Spleen (tissue), 11 donors: Measurements from ENCODE around the gene IGSF9B. TPM values are rescaled to one million over a fixed set of nuclear protein-coding genes. Genes with fewer than 3 reads are reported as not detected.

Experiments used
- DNase-seq: peaks from one replicate; pipeline ENCODE4 v3.0.0-alpha.2; 2020
- H3K27ac ChIP-seq, 8 donors: fragments of 200-600 bp; sonication (generic) in 7 of 8; 1 replicate in 4 of 8; 2 replicates in 4 of 8; pipeline versions ENCODE4 v1.5.0 to v1.8.0; 2016 to 2021; ENCODE audit warnings: inconsistent platforms in 4 of 8, mild to moderate bottlenecking in 4 of 8, moderate library complexity in 1 of 8
- H3K27me3 ChIP-seq, 7 donors: fragments of 200-600 bp; sonication (generic) in 6 of 7; replicated peaks in 1 of 7; 1 replicate in 4 of 7; 2 replicates in 3 of 7; pipeline versions ENCODE4 v1.5.0 to v1.8.0; 2016 to 2021; ENCODE audit warnings: inconsistent platforms in 3 of 7, mild to moderate bottlenecking in 1 of 7
- H3K36me3 ChIP-seq, 6 donors: fragments of 200-600 bp; sonication (generic) in 5 of 6; 1 replicate in 4 of 6; 2 replicates in 2 of 6; pipeline versions ENCODE4 v1.5.0 to v1.8.0; 2016 to 2021; ENCODE audit warnings: inconsistent platforms in 2 of 6
- H3K4me1 ChIP-seq, 6 donors: fragments of 200-600 bp; sonication (generic) in 5 of 6; 1 replicate in 3 of 6; 2 replicates in 3 of 6; pipeline versions ENCODE4 v1.5.0 to v1.8.0; 2016 to 2021; ENCODE audit warnings: inconsistent platforms in 3 of 6
- H3K4me3 ChIP-seq, 8 donors: fragments of 200-600 bp; sonication (generic) in 7 of 8; 1 replicate in 4 of 8; 2 replicates in 4 of 8; pipeline versions ENCODE4 v1.5.0 to v1.8.0; 2016 to 2021; ENCODE audit warnings: inconsistent platforms in 4 of 8, mild to moderate bottlenecking in 4 of 8, moderate library complexity in 2 of 8
- H3K9me3 ChIP-seq, 8 donors: fragments of 200-600 bp; sonication (generic) in 7 of 8; 1 replicate in 4 of 8; 2 replicates in 4 of 8; pipeline versions ENCODE4 v1.5.0 to v1.8.0; 2016 to 2021; ENCODE audit warnings: inconsistent platforms in 4 of 8
- POLR2A ChIP-seq, 3 donors: fragments of 450-650 bp; IDR thresholded peaks; one replicate each; pipeline ENCODE4 v1.5.1; 2017; ENCODE audit warnings: antibody characterized with exemption in 3 of 3, mild to moderate bottlenecking in 1 of 3
- POLR2AphosphoS5 ChIP-seq, 3 donors: sonication (generic); formaldehyde crosslinking; IDR thresholded peaks; one replicate each; pipeline ENCODE4 v1.5.1; 2017; ENCODE audit warnings: antibody characterized with exemption in 3 of 3
- WGBS, 5 donors: extraction: QIAGEN DNeasy Blood & Tissue Kit in 3 of 5; methylation state at CpG; one replicate each; pipeline versions ENCODE4 v1.1.5 to v1.1.7; 2013 to 2018; 5-methylcytosine and 5-hydroxymethylcytosine counted together
- intact Hi-C: fragments of 100-400 bp; cut with DNase I; formaldehyde crosslinking; loops from one replicate; pipeline ENCODE4 v1.15.0; 2023; ENCODE audit warnings: low total_unique reads
- polyA plus RNA-seq, 3 donors: library from polyadenylated mRNA; stranded (reverse); fragments of 200-250 nt; gene quantifications; one replicate each; pipeline ENCODE4 v1.2.1, GENCODE V29; 2013
- total RNA-seq, 7 donors: library from RNA; depleted of rRNA in 3 of 7; stranded (reverse); fragments of >200 nt in 3 of 7; fragmentation: NEBNext Ultra II Directional in 4 of 7; extraction: Animal tissue kit (Norgen Biotek cat#: 25700) in 4 of 7; gene quantifications; one replicate each; pipeline versions ENCODE4 v1.1.0 to v1.2.1, GENCODE V29; 2016 to 2021
- TF ChIP-seq, protein P1 (sequence below), 11 experiments: fragments of 200-600 bp in 7 of 11; fragments of 450-650 bp in 4 of 11; sonication (generic) in 4 of 11; IDR thresholded peaks in 8 of 11; conservative IDR thresholded peaks in 3 of 11; 1 replicate in 7 of 11; 2 replicates in 4 of 11; pipeline versions ENCODE4 v1.4.0 to v1.8.0; 2016 to 2021; ENCODE audit warnings: antibody characterized with exemption in 11 of 11, inconsistent platforms in 4 of 11, mild to moderate bottlenecking in 1 of 11
- donor health status: healthy with polysubstance abuse.
- donor health status: DM: no; HTN: no; CAD: no; lungs with moderate emphysema.
- donor health status: DM: no; HTN: no; CAD: no.
- donor health status: Bipolar disorder and iron deficiency.
- donor health status: healthy.
- donor health status: DM: no; HTN: no; CAD: no.
- donor health status: DM: yes; HTN: yes; CAD: no.

IGSF9B gene
- total and polyA plus RNA-seq, 10 donors: 0.50 to 11.2 (median 3.9) TPM

DNA sequence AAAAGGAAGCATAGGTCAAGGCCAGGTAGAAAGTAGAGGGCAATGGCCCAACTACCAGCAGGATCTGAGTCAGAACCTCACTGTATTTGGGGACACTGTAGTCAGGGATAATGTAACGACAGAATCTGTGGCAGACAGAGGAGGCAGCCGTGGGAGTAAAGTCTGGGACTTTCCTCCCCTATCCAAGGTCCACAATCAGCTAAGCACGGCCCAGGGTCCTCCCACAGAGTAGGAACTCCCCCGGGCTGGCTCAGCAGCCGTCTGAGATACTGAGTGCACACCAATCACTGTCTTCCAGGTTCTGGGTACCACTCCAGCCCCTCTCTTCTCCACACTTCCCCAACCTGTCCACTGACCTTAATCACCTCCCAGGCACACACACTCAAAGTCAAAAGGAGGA, 3.2 kb downstream of the IGSF9B start:
- H3K4me1 ChIP-seq: peaks cover 18 to 74% (median 47%) of the 10 kb centered on the region in 6 donors
- 46 to 57% (median 56%) methylated on average over 5 of the region's 5 CpGs for WGBS, 5 donors
- H3K4me3 ChIP-seq: no peak overlapping the region
- H3K9me3 ChIP-seq: no peaks in the 10 kb centered on the region
- peaks cover 3 to 100% (median 29%) of the 10 kb centered on the region in 7 donors for H3K27me3 ChIP-seq
- no peaks in the 10 kb centered on the region for H3K36me3 ChIP-seq
- no peak for DNase-seq
- intact Hi-C loops: no loop called here
- H3K27ac ChIP-seq: no peak overlapping the region
- no peak for TF ChIP-seq POLR2AphosphoS5 (IDR thresholded peaks at IDR 0.05)
- TF ChIP-seq, protein P1, sequence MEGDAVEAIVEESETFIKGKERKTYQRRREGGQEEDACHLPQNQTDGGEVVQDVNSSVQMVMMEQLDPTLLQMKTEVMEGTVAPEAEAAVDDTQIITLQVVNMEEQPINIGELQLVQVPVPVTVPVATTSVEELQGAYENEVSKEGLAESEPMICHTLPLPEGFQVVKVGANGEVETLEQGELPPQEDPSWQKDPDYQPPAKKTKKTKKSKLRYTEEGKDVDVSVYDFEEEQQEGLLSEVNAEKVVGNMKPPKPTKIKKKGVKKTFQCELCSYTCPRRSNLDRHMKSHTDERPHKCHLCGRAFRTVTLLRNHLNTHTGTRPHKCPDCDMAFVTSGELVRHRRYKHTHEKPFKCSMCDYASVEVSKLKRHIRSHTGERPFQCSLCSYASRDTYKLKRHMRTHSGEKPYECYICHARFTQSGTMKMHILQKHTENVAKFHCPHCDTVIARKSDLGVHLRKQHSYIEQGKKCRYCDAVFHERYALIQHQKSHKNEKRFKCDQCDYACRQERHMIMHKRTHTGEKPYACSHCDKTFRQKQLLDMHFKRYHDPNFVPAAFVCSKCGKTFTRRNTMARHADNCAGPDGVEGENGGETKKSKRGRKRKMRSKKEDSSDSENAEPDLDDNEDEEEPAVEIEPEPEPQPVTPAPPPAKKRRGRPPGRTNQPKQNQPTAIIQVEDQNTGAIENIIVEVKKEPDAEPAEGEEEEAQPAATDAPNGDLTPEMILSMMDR (IDR thresholded peaks at IDR 0.05 in 8 of 11, conservative IDR thresholded peaks at IDR 0.05 in 3 of 11): no peak
- TF ChIP-seq POLR2A (IDR thresholded peaks at IDR 0.05): no peak

DNA sequence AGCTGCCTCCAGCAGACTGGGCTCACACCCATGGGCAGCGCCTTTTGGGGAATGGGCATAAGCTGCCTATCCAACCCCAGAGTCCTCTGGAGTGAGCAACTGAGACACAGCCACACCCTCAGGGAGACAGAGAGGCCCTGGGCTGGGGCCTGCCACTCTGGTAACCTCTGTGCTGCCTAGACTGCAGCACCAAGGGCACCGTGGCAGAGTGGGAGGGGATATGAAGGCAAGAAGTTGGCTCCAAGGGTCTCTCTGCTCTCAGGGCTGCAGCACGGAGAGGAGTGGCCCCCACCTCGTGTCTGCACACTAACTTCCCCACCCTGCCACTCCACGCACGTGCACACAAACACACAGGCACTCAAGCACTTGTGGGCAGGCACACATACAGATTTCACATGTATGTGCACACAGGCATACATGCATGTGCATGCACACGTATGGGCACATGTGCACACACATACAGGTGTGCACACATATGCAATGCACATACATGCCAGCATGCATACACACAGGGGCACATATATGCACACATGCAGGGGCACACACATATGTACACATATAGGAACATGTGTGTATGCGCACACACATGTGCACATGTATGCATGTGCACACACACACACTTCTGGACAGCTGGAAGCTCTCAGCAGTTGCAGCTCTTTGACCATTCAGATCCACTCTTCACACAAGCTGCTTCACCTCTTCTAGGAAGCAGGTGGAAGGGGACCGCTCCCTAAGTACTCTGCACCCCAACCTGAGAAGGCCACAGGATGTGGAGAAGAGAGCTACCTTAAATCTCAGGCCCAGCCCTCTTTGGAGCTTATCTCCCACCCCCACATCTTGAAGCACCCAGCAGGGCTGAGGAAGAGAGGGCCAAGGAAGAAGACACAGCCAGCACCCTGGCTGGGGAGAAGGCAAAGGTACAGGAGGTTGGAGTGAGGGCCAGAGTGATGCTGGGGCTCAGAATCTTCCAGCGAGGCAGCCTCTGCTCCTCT, 4.3 kb downstream of the IGSF9B start:
- H3K27me3 ChIP-seq: peaks cover 3 to 100% (median 29%) of the 10 kb centered on the region in 7 donors

DNA sequence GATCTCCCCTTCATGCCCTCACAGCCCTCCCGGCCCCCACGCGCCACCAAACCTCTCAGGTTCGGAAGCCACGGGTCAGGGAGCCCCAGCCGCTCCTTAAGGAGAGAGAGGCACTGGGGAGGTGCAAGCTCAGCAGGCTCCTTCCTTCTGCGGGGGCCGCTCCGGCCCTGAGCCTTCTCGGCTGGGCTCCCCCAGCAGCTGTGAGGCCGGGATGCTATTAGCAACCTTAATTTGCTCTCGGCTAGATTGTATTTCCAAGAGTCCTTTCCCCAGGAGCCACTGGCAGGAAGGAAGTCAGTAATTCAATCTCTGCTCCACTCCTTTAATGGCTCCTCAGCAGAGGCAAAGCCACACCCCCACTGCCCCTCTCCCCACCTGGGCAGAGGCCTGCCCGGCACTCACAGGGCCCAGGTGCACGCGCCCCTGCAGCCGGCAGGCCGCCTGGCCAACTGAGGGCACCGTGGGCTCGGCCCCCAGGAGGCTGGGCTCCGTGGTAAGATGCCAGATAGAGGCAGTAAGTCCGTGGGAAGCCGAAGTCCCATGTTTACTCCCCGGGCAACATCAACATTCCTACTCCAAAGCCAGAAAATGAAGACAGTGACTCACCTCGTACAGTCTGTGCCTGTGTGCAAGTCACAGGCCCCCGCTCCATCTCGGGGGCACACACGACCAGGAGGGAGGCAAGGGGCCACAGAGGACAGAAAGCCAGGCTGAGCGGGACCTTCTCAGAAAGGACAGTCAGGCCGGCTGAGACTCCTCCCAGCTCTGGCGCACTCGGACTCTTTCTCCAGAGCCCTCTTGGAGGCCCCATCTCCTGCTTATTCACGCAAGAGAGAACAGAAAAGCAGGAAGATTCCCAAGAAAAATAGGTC, 5.2 kb downstream of the IGSF9B start:
- intact Hi-C loops: no loop called here
- Histone ChIP-seq H3K27me3 (peaks cover 3 to 100% (median 29%) of the 10 kb centered on the region in 7 donors), H3K36me3 (no peaks in the 10 kb centered on the region), H3K9me3 (no peaks in the 10 kb centered on the region), H3K4me3 (no peak overlapping the region), H3K4me1 (peaks cover 18 to 71% (median 47%) of the 10 kb centered on the region in 6 donors), H3K27ac (no peak overlapping the region)
- WGBS, 5 donors: 47 to 69% (median 53%) methylated on average over 29 to 32 of the region's 32 CpGs
- TF ChIP-seq POLR2A (IDR thresholded peaks at IDR 0.05) (no peak), POLR2AphosphoS5 (IDR thresholded peaks at IDR 0.05) (no peak)
- no peak for DNase-seq

More for the DNA sequence above, 4.3 kb downstream of the IGSF9B start:
- Histone ChIP-seq H3K9me3 (no peaks in the 10 kb centered on the region), H3K36me3 (no peaks in the 10 kb centered on the region), H3K4me1 (peaks cover 18 to 69% (median 44%) of the 10 kb centered on the region in 6 donors), H3K4me3 (no peak overlapping the region), H3K27ac (no peak overlapping the region)
- intact Hi-C loops: no loop called here
- WGBS, 5 donors: 68 to 86% (median 80%) methylated on average over 4 to 10 of the region's 10 CpGs
- TF ChIP-seq, protein P1 (IDR thresholded peaks at IDR 0.05 in 8 of 11, conservative IDR thresholded peaks at IDR 0.05 in 3 of 11): no peak
- no peak for TF ChIP-seq POLR2A (IDR thresholded peaks at IDR 0.05)
- no peak for DNase-seq

DNA sequence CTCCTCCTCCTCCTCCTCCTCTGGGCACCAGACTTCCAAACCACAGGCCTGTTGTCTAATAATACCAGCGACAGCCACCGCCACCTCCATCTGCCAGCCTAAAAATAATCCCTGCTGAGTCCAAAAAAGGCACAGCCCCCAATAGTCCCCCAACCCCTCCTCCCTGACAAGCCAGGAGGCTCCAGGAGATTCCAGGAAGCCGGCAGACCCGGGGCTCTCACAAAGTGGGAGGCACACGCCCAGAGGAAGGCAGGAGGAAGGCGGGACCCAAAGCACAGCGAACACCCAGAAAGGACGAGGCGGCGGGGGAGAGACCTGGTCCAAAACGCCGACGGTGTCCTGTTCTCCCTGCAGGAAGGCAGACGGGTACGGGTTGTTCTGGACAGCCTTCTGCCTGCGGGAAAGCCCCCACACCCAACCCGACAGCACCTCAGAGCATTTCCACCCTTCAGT, 5.9 kb downstream of the IGSF9B start:
- TF ChIP-seq POLR2AphosphoS5 (IDR thresholded peaks at IDR 0.05) (no peak), POLR2A (IDR thresholded peaks at IDR 0.05) (no peak)
- TF ChIP-seq, protein P1 (IDR thresholded peaks at IDR 0.05 in 8 of 11, conservative IDR thresholded peaks at IDR 0.05 in 3 of 11): no peak
- intact Hi-C loops: no loop called here
- 34 to 52% (median 44%) methylated on average over 14 to 17 of the region's 17 CpGs for WGBS, 5 donors
- Histone ChIP-seq H3K36me3 (no peaks in the 10 kb centered on the region), H3K27me3 (peaks cover 3 to 100% (median 22%) of the 10 kb centered on the region in 7 donors), H3K4me1 (peaks cover 16 to 71% (median 47%) of the 10 kb centered on the region in 6 donors), H3K9me3 (no peaks in the 10 kb centered on the region), H3K27ac (no peak overlapping the region), H3K4me3 (no peak overlapping the region)
- no peak for DNase-seq
